SU-DHL-6 (cell line): ENCODE data around the gene OBSCN.

ENCODE experiments used
- CTCF ChIP-seq: fragments of 200-600 bp; sonication (generic); IDR thresholded peaks from one replicate; pipeline ENCODE4 v1.5.1; 2017; ENCODE audit warnings: antibody characterized with exemption, mild to moderate bottlenecking, low read length, moderate library complexity; ENCODE audit not compliant: insufficient read depth, poor library complexity, severe bottlenecking
- EZH2phosphoT487 ChIP-seq: fragments of 200-600 bp; sonication (generic), shearing (Covaris generic); conservative IDR thresholded peaks from 2 replicates; pipeline ENCODE4 v1.6.1; 2018; ENCODE audit warnings: mild to moderate bottlenecking, antibody characterized with exemption, low read length, moderate library complexity, mixed read lengths

- TF ChIP-seq CTCF (no peak), EZH2phosphoT487 (no peak)
Observed at GRCh38 chr1:228276174-228276831, 68.5 kb downstream of the OBSCN start.
